ENCODE results near the gene KCNIP1.

Gene KCNIP1

DNA sequence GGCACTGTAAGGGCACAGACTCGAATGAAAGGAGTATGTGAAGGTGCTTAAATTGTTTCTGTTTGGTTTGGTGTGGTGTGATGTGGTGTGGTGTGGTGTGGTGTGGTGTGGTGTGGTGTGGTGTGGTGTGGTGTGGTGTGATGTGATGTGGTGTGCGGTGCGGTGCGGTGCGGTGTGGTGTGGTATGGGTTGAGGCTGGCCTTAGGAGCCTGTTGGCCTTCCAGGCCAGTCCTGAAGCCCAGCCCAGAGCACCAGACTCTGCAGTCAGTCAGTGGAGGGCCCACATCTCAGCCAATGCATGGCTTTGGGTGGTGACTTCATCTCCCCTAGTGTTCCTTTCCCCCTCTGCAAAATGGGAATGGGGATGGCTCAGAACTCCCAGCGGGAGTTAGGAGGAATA is 85.8 kb downstream of the KCNIP1 start:
- Mint-ChIP-seq H3K9me3 (peaks cover 4% of the 10 kb centered on the region), H3K27ac (no peak overlapping the region), H3K27me3 (ENCODE audit: low read depth) (peaks cover 9% of the 10 kb centered on the region), H3K4me3 (no peak overlapping the region), H3K36me3 (ENCODE audit: low read depth) (no peaks in the 10 kb centered on the region), H3K4me1 (ENCODE audit: low read depth) (no peaks in the 10 kb centered on the region)

DNA sequence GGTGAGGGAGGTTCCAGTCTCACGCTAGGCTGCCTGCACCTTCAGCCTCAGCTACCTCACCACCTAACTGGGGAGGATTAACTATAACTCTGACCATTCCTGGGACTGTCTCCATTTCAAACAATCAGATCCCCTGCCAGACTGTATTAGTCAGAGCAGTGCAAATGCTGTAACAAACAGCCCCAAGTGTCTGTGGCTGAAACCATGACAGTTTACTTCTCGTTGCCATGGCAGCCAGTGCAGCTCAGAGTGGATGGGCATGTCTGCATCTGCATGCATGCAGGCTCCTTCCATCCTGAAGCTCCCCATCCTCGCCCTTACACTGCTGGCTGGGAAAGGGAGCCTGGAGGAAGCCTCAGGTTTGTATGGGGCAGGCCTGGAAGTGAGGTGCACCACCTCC is 86.7 kb downstream of the KCNIP1 start:
- peaks cover 4% of the 10 kb centered on the region for H3K9me3 Mint-ChIP-seq
- H3K4me3 Mint-ChIP-seq, result no peak overlapping the region
- H3K36me3 Mint-ChIP-seq (ENCODE audit: low read depth), result no peaks in the 10 kb centered on the region
- no peak overlapping the region for H3K27ac Mint-ChIP-seq
- H3K27me3 Mint-ChIP-seq (ENCODE audit: low read depth), result peaks cover 9% of the 10 kb centered on the region
- no peaks in the 10 kb centered on the region for H3K4me1 Mint-ChIP-seq (ENCODE audit: low read depth)

DNA sequence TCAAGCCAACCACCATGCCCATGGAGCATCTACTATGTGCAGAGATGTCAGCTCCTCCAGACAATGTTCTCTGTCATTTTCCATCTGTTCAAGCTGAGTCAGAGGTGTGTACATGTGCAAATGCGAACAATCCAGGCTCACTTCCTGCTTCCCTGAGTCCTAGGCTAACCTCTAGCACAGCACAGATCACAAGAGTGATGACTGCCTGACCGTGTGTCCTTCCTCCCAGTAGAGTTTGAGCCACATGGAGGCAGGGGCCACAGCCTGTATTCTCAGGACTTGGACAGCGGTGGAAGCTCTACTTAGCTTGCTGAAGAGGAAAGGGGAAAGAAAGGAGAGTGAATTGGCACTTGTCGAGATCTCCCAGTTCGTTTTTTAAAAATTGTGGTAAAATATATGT is 87.2 kb downstream of the KCNIP1 start:
- H3K4me3 Mint-ChIP-seq, result no peak overlapping the region
- H3K27me3 Mint-ChIP-seq (ENCODE audit: low read depth), result peaks cover 9% of the 10 kb centered on the region
- H3K4me1 Mint-ChIP-seq (ENCODE audit: low read depth), result no peaks in the 10 kb centered on the region
- no peaks in the 10 kb centered on the region for H3K36me3 Mint-ChIP-seq (ENCODE audit: low read depth)
- no peak overlapping the region for H3K27ac Mint-ChIP-seq
- H3K9me3 Mint-ChIP-seq, result peaks cover 4% of the 10 kb centered on the region

DNA sequence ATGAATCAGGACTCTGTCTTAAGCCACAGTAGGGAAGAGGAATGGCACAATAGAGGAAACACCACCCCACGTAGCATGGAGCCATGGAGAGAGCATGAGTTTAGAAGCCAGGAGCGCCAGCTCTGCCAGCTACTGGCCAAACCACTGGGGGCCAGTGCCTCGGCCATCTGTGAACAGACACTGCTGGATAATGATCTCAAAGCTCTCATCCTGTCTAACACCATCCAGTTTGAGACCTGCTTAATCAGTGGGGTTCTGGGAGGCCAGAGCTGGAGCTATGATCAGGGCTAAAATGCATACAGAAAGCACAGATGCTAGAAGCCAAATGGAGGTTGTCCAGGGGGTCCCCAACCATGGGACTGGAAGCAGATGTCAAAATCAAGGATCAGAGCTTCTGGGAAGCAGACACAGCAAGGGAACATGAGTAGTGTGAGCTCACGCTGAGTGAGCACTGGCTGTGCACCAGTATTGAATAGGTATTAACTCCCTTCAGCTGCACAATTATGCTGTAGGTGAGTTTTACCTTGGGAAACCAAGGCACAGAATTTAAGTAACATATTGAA is 92.7 kb downstream of the KCNIP1 start:
- Mint-ChIP-seq H3K27me3 (ENCODE audit: low read depth) (peaks cover 23% of the 10 kb centered on the region), H3K4me1 (ENCODE audit: low read depth) (peaks cover 15% of the 10 kb centered on the region), H3K36me3 (ENCODE audit: low read depth) (no peaks in the 10 kb centered on the region), H3K9me3 (no peaks in the 10 kb centered on the region), H3K4me3 (no peak overlapping the region), H3K27ac (no peak overlapping the region)

DNA sequence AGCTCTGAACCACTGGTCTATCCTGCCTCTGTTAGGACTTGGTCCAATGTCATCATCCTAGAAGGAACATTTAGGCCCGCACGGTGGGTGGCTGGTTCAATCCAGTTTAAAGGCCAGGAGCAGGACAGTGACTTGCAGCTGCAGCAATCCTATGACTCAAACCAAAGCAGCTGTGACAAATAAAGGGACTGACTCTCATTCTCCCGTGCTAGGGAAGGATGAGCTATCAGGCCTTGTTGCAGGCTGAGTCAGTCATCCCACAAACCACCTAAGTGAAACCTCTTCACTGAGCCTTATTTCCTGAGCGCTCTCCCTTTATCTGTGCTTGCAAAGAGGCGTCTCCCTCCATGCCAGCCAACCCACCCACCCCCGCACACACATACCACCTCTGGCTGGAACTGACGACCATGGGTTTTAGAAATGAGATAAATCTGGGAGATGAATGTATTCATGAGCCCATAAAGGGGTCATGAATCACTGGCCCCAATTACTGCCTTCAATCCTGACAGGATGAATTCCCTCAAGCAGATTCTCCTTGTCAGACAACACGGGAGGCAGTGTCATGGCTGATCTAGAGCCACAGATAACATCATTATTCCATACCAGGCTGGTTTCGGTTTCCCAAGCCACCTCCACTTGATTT is 93.4 kb downstream of the KCNIP1 start:
- H3K27ac Mint-ChIP-seq, result no peak overlapping the region
- peaks cover 23% of the 10 kb centered on the region for H3K27me3 Mint-ChIP-seq (ENCODE audit: low read depth)
- H3K9me3 Mint-ChIP-seq, result no peaks in the 10 kb centered on the region
- H3K4me3 Mint-ChIP-seq, result no peak overlapping the region
- H3K4me1 Mint-ChIP-seq (ENCODE audit: low read depth), result peaks cover 15% of the 10 kb centered on the region
- H3K36me3 Mint-ChIP-seq (ENCODE audit: low read depth), result no peaks in the 10 kb centered on the region

DNA sequence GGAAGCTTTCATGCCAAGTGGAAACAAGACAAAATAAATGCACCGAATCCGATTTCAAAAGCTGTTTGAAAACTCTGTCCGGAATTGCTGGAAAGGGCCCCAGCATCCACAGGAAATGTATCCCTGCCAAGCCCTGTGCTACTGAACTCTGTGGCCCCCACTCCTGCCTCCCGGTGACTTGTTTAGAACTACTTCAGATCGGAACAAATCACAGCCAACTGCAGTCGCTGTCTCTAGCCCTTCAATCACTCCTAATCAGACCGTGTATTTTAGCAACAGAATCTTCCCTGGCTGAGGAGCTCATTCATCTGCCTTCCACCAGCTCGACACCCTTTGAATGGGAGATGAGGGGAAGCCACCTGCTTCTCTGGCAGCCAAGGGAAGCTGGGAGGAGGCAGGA is 94.1 kb downstream of the KCNIP1 start:
- H3K27ac Mint-ChIP-seq, result no peak overlapping the region
- no peak overlapping the region for H3K4me3 Mint-ChIP-seq
- H3K27me3 Mint-ChIP-seq (ENCODE audit: low read depth), result peaks cover 18% of the 10 kb centered on the region
- H3K4me1 Mint-ChIP-seq (ENCODE audit: low read depth), result peaks cover 15% of the 10 kb centered on the region
- H3K9me3 Mint-ChIP-seq, result no peaks in the 10 kb centered on the region
- H3K36me3 Mint-ChIP-seq (ENCODE audit: low read depth), result no peaks in the 10 kb centered on the region

DNA sequence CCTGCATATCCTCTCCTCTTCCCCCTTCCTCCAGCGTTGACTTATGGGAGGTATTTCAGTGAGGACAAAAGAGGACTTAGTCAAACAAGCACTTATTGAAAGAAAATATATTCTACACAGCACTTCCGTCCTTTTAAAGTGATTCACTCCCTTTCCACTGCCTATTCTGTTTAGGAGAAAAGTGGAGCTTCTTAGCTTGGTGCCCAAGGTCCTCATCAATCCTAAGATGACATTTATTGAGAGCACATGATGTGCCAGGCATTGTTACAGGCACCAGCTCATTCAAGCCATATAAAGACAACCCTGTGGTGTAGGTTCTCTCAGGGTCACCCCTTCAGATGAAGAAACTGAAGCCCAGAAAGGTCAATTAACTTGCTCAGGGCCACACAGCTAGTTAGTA is 95.9 kb downstream of the KCNIP1 start:
- H3K27ac Mint-ChIP-seq, result no peak overlapping the region

DNA sequence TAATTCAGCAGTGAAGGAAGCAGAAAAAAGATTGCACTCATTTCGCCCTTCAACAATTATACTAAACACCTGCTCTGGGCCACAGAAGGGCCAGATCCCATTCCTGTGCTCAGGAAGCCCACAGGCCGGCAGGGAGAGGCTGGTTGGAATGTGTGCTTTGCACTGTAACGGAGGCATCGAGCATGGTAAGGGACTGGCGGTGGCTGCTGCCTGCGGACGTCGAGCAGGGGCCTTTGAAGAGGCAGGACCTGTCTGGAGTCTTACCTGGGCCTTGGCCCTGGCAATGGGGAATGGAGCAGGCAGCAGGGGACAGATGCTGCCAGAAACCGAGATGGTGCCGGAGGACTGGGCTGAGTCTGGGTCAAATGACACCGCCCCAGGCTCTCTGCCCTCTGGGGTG is 97.8 kb downstream of the KCNIP1 start:
- Mint-ChIP-seq H3K4me3 (no peak overlapping the region), H3K27me3 (ENCODE audit: low read depth) (peaks cover 27% of the 10 kb centered on the region), H3K9me3 (no peaks in the 10 kb centered on the region), H3K36me3 (ENCODE audit: low read depth) (no peaks in the 10 kb centered on the region), H3K27ac (no peak overlapping the region), H3K4me1 (ENCODE audit: low read depth) (peaks cover 15% of the 10 kb centered on the region)

More for the DNA sequence above, 95.9 kb downstream of the KCNIP1 start:
- Mint-ChIP-seq H3K4me1 (ENCODE audit: low read depth) (peaks cover 17% of the 10 kb centered on the region), H3K4me3 (no peak overlapping the region), H3K9me3 (no peaks in the 10 kb centered on the region), H3K27me3 (ENCODE audit: low read depth) (peaks cover 24% of the 10 kb centered on the region), H3K36me3 (ENCODE audit: low read depth) (no peaks in the 10 kb centered on the region)

DNA sequence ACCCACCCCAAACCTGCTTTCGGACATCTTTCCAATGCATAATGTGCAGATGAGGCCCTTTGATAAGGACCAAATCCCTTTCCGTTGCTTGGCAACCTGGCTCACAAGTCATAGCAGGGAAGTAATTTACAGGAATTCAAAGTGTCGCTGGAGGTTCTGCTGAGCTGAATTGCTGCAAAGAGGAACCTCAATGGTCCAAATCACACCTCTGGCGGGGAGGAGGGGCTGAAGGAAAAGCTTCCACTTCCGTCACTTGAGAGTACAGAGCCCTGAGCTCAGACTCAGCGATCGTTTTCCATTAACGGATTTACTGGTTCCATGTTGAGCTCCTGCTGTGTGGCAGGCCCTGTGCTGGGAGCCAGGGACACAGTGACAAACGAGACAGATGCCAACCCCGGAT is 99.3 kb downstream of the KCNIP1 start:
- peaks cover 28% of the 10 kb centered on the region for H3K27me3 Mint-ChIP-seq (ENCODE audit: low read depth)
- no peak overlapping the region for H3K4me3 Mint-ChIP-seq
- no peaks in the 10 kb centered on the region for H3K36me3 Mint-ChIP-seq (ENCODE audit: low read depth)
- no peak overlapping the region for H3K27ac Mint-ChIP-seq
- peaks cover 8% of the 10 kb centered on the region for H3K4me1 Mint-ChIP-seq (ENCODE audit: low read depth)
- H3K9me3 Mint-ChIP-seq, result no peaks in the 10 kb centered on the region

DNA sequence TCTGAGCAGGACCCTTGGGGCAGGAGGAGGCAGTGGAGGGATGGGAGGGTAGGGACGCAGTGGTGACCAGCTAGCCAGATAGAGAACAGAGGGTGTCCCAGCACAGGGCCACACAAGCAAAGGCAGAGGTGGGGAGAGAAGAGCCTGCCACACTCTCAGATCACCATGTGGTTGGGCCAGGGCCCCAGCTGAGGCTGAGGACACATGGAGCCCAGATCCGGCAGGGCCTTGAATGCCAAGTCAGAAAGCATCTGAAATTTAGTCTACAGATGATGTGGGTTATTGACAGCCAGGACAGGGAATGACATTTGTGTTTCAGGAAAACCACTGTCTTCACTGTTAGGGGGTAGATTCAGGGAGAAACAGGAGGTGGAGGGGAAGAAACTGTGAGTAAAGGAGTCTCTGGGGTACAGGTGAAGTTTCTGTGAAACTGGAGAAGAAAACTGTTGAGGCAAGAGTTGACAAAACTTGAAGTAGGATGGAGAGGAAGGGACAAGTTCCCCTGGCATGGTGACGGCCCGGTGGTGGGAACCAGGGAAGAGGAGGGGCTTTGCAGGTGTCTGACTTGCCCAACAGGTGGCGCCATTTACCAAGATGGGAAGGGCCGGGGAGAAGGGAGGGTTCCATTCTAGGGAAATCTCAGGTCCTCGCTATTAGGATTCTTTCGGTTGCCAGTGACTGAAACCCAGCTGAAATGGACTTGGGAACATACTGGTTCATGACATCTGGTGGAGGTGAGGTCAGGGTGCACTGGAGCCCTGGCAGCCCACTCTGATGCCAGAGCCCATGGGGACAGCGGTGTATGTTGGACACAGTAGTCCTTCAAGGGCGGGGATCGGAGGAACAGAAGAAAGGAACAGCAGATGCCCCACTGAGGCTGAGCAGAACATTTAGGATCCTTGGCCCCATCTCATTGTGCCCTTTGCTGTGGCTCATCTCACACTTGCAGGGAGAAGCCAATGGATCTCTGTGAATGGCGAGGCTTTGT is 100.1 kb downstream of the KCNIP1 start:
- Mint-ChIP-seq H3K27ac (no peak overlapping the region), H3K36me3 (ENCODE audit: low read depth) (no peaks in the 10 kb centered on the region), H3K9me3 (no peaks in the 10 kb centered on the region), H3K4me1 (ENCODE audit: low read depth) (peaks cover 2% of the 10 kb centered on the region), H3K4me3 (no peak overlapping the region), H3K27me3 (ENCODE audit: low read depth) (peaks cover 24% of the 10 kb centered on the region)

DNA sequence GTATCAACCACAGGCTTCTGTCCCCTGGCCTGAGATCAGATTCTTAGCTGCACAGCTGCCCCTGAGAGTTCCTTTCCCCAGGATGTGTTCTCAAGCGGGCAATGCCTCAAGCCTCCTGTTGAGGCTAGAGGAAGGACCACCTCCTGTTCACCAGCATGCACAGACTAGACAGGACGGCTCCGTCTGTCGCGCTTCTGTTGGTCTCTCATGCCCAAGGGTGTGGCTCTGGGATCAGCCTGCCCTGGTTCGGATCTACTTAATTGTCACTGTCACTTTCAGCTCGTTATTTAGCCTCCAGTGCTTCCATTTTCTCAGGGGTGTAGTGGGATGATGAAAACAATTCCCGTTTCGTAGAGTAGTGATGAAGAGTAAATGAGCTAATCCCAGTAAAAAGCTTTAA is 103.1 kb downstream of the KCNIP1 start:
- Mint-ChIP-seq H3K9me3 (no peaks in the 10 kb centered on the region), H3K36me3 (ENCODE audit: low read depth) (no peaks in the 10 kb centered on the region), H3K4me3 (no peak overlapping the region), H3K27ac (no peak overlapping the region), H3K27me3 (ENCODE audit: low read depth) (peaks cover 11% of the 10 kb centered on the region), H3K4me1 (ENCODE audit: low read depth) (peaks cover 2% of the 10 kb centered on the region)

DNA sequence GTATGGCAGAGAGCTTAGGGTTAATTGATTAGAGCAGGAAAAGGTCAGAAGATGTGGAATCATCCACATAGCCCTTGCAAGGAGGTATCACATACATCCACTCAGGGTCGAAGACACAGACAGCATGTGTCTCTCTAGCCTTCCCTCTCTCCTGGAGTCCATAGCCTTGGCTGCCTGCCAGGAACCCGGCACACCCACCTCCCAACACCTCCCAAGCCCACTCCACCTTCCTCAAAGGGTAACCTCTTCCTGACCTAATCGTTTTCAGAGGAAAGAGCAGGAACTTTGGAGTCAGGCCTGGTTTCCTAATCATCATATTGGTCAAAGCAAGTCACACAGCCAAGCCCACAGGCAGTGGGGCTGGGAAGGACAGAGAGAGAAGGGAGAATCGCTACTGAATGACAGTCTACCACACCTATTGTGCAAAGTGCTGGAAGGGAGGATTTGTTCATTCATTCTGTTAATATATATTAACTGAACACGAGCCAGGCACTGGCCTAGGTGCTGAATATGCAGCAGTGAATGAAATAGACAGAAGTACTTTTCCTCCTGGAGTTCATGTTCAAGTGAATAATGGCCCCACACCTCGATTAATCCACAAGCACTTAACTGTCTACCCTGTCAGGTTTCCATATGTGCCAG is 107.8 kb downstream of the KCNIP1 start:
- H3K4me3 Mint-ChIP-seq, result no peak overlapping the region
- H3K9me3 Mint-ChIP-seq, result no peaks in the 10 kb centered on the region
- H3K27ac Mint-ChIP-seq, result no peak overlapping the region
- H3K4me1 Mint-ChIP-seq (ENCODE audit: low read depth), result no peaks in the 10 kb centered on the region
- no peaks in the 10 kb centered on the region for H3K36me3 Mint-ChIP-seq (ENCODE audit: low read depth)
- peaks cover 10% of the 10 kb centered on the region for H3K27me3 Mint-ChIP-seq (ENCODE audit: low read depth)

DNA sequence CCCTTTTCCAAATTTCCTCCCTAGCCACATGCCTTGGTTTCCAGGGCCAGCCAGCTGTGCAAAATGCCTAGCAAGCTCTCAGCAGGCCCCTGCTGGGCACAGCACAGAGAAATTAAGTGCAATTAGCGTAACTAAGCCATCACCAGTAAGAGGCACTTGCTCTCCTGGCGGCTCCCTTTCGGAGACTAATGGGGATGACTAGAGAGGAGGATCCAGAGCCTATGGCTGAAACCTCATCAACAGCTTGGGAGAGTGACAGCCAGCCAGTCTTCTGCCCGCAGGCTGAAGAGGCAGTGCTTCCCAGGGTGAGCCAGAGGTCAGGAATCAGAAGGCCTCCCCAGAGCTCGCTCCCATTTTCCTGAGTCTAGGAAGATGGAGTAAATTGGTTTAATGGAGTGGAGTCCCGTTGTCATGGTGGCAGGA is 108.4 kb downstream of the KCNIP1 start:
- H3K4me3 Mint-ChIP-seq, result no peak overlapping the region
- H3K27me3 Mint-ChIP-seq (ENCODE audit: low read depth), result peaks cover 7% of the 10 kb centered on the region
- no peaks in the 10 kb centered on the region for H3K9me3 Mint-ChIP-seq
- H3K27ac Mint-ChIP-seq, result no peak overlapping the region
- no peaks in the 10 kb centered on the region for H3K36me3 Mint-ChIP-seq (ENCODE audit: low read depth)
- H3K4me1 Mint-ChIP-seq (ENCODE audit: low read depth), result peaks cover 1% of the 10 kb centered on the region

DNA sequence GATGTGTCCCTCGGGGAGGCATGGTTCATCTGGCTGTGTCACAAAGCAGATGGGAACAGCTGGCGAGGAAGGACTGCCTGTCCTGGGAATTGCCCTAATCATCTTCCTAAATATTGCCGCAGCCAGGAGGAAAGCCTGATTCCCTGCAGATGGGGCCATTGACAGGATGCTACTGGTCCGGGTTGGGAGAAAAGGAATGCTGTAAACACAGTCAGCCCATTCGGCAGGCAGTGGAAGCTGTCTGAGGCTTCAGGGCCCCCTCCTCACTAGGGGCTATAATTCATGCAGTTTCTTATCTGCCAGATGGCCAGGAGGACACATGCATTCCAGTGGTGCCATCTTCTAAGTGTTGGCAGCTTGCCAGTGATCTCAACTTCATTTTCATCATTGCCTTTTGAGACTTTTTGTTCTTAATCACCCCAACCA is 110.3 kb downstream of the KCNIP1 start:
- Mint-ChIP-seq H3K27me3 (ENCODE audit: low read depth) (peaks cover 7% of the 10 kb centered on the region), H3K9me3 (no peaks in the 10 kb centered on the region), H3K36me3 (ENCODE audit: low read depth) (no peaks in the 10 kb centered on the region), H3K27ac (no peak overlapping the region), H3K4me1 (ENCODE audit: low read depth) (peaks cover 6% of the 10 kb centered on the region), H3K4me3 (no peak overlapping the region)
